ENCODE measurements around the gene CZIB. TPM values are rescaled to one million over a fixed set of nuclear protein-coding genes. Genes with fewer than 3 reads are reported as not detected.

CZIB gene
- total RNA-seq, 1 experiment from 2014 or later: 56.7 TPM

- no TSS peak for BruUV-seq (replicated peaks)
- H3K36me3 ChIP-seq (ENCODE audit: insufficient read depth, low read length, poor library complexity, severe bottlenecking): no peaks in the 10 kb centered on the region
- H3K27me3 ChIP-seq (replicated peaks; ENCODE audit: insufficient read depth, low read depth, low read length, poor library complexity): no peaks in the 10 kb centered on the region
Measured at GRCh38 chr1:53196485-53197290, 23.7 kb downstream of the CZIB start, which contains the start of gene CPT2. TSS of gene CPT2 (plus strand) at chr1:53196824. CDS start at chr1:53196944, 120 bp downstream.

DNA sequence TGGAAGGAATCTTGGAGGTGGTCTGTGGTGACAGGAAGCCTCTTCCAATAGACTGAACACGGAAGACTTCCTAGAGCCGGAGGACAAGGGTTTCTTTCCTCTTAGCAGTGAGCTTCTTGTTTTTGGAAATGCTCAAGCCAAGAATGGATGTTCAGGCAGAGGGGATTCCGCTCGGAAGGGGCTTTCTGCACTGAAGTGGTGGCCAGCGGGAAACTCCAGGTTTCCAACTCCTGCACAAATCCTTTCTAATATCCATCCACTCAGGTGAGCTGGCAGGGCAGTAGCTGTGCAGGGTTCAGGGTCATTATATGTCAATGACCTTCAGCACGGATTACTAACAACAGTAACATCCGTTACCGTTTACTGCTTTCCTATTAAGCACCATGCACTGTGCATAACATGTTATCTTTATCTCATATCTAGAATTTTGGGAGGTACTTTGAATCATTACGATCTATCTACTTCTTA lies 24.4 kb downstream of the CZIB start:
- intact Hi-C loops (cut with micrococcal nuclease; ENCODE audit: unreplicated experiment): no loop called here
- no peak for DNase-seq (ENCODE audit: low spot score)
- Histone ChIP-seq H3K36me3 (ENCODE audit: insufficient read depth, low read length, poor library complexity, severe bottlenecking) (no peaks in the 10 kb centered on the region), H3K4me3 (ENCODE audit: low read depth, low read length, poor library complexity, severe bottlenecking) (peak overlapping the region; percentile 85), H3K27me3 (replicated peaks; ENCODE audit: insufficient read depth, low read depth, low read length, poor library complexity) (no peaks in the 10 kb centered on the region), H3K9me3 (ENCODE audit: low read depth, low read length, poor library complexity, severe bottlenecking) (no peaks in the 10 kb centered on the region), H3K4me1 (ENCODE audit: insufficient read depth, low read length, poor library complexity, severe bottlenecking) (peaks cover 9% of the 10 kb centered on the region), H3K27ac (ENCODE audit: low read depth, low read length, poor library complexity, severe bottlenecking) (peak overlapping the region; percentile 93)
- POLR2A ChIA-PET (ENCODE audit: low non-redundant PET): no interaction called here
- CTCF ChIA-PET: interaction anchor here (0.6 to 1.3 kb wide), 2 partner anchors 10 to 15 kb away, joined by 3 read pairs; no protein-coding TSS in a partner anchor
- no peak for TF ChIP-seq EZH2 (IDR thresholded peaks at IDR 0.05; ENCODE audit: borderline replicate concordance, low read depth, low read length, poor library complexity, severe bottlenecking)
- TF ChIP-seq, protein P1, sequence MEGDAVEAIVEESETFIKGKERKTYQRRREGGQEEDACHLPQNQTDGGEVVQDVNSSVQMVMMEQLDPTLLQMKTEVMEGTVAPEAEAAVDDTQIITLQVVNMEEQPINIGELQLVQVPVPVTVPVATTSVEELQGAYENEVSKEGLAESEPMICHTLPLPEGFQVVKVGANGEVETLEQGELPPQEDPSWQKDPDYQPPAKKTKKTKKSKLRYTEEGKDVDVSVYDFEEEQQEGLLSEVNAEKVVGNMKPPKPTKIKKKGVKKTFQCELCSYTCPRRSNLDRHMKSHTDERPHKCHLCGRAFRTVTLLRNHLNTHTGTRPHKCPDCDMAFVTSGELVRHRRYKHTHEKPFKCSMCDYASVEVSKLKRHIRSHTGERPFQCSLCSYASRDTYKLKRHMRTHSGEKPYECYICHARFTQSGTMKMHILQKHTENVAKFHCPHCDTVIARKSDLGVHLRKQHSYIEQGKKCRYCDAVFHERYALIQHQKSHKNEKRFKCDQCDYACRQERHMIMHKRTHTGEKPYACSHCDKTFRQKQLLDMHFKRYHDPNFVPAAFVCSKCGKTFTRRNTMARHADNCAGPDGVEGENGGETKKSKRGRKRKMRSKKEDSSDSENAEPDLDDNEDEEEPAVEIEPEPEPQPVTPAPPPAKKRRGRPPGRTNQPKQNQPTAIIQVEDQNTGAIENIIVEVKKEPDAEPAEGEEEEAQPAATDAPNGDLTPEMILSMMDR (conservative IDR thresholded peaks at IDR 0.05; ENCODE audit: low read depth, low read length): no peak
- BruUV-seq (replicated peaks): no TSS peak

More at GRCh38 chr1:53196485-53197290, 23.7 kb downstream of the CZIB start, which contains the start of gene CPT2:
- H3K4me3 ChIP-seq (ENCODE audit: low read depth, low read length, poor library complexity, severe bottlenecking): peak within 1 kb of the TSS; percentile 85
- peaks cover 9% of the 10 kb centered on the region for H3K4me1 ChIP-seq (ENCODE audit: insufficient read depth, low read length, poor library complexity, severe bottlenecking)
- no peaks in the 10 kb centered on the region for H3K9me3 ChIP-seq (ENCODE audit: low read depth, low read length, poor library complexity, severe bottlenecking)
- intact Hi-C loops (cut with micrococcal nuclease; ENCODE audit: unreplicated experiment): no loop called here
- H3K27ac ChIP-seq (ENCODE audit: low read depth, low read length, poor library complexity, severe bottlenecking): peak within 1 kb of the TSS; percentile 93
- ChIA-PET CTCF (interaction anchor here (0.6 to 1.3 kb wide), 2 partner anchors 11 to 380 kb away, joined by 3 to 8 read pairs; no protein-coding TSS in a partner anchor), POLR2A (ENCODE audit: low non-redundant PET) (interaction anchor here (0.7 kb wide), 1 partner anchor 398 kb away, joined by 3 read pairs; no protein-coding TSS in a partner anchor)
- TF ChIP-seq EZH2 (IDR thresholded peaks at IDR 0.05; ENCODE audit: borderline replicate concordance, low read depth, low read length, poor library complexity, severe bottlenecking): no peak
- TF ChIP-seq, protein P1 (conservative IDR thresholded peaks at IDR 0.05; ENCODE audit: low read depth, low read length): 0 out of 2 replicates have a peak, but pooled peaks have one; percentile 13
- DNase-seq (ENCODE audit: low spot score): peak; percentile 96

DNA sequence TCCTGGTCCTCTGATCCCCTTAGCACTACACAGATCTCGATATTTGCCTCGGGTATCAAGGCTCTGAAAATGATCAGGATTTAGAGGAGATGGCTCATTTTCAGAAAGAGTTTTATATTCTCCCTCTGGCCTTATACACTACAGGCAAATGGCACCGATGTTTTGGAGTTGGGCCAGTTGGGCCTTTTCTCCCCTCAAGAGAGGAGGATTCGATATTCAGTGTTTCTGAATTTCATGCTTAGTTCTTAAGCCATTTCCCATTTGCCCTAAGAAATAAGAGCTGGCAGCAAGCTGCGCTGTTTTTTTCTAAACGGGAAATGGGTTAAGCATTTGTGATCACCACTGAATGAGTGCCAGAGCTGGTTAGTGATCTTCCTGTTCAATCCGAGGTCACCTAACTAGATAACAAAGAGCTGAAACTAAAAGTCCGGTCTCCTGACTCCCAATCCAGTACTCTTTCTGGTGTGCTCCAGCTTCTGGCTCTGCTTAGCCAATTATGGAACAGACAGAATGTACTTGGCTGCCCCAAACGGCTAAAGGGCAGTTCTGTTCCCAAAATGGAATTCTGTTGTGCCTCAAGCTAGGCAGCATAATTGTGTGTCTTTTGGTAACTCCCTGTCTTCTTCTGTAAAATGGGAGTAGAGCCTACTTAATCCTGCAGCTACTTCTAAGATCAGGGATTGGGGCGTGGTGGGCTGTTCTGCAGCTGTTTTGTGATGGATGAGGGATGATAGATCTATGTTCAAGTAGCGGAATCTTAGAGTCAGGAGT lies 25.0 kb downstream of the CZIB start:
- peaks cover 9% of the 10 kb centered on the region for H3K4me1 ChIP-seq (ENCODE audit: insufficient read depth, low read length, poor library complexity, severe bottlenecking)
- no peaks in the 10 kb centered on the region for H3K36me3 ChIP-seq (ENCODE audit: insufficient read depth, low read length, poor library complexity, severe bottlenecking)
- H3K27me3 ChIP-seq (replicated peaks; ENCODE audit: insufficient read depth, low read depth, low read length, poor library complexity): no peaks in the 10 kb centered on the region
- no TSS peak for BruUV-seq (replicated peaks)
- H3K9me3 ChIP-seq (ENCODE audit: low read depth, low read length, poor library complexity, severe bottlenecking): no peaks in the 10 kb centered on the region
- intact Hi-C loops (cut with micrococcal nuclease; ENCODE audit: unreplicated experiment): no loop called here
- POLR2A ChIA-PET (ENCODE audit: low non-redundant PET): no interaction called here
- no peak for DNase-seq (ENCODE audit: low spot score)
- H3K27ac ChIP-seq (ENCODE audit: low read depth, low read length, poor library complexity, severe bottlenecking): no peak overlapping the region
- no peak for TF ChIP-seq EZH2 (IDR thresholded peaks at IDR 0.05; ENCODE audit: borderline replicate concordance, low read depth, low read length, poor library complexity, severe bottlenecking)
- H3K4me3 ChIP-seq (ENCODE audit: low read depth, low read length, poor library complexity, severe bottlenecking): no peak overlapping the region
- CTCF ChIA-PET: interaction anchor here (0.6 to 1.3 kb wide), 2 partner anchors 9 to 15 kb away, joined by 3 read pairs; no protein-coding TSS in a partner anchor

All from A673 (cell line).